Measurements from ENCODE around the gene ATAD2B.
"Not testable (repeated sequence)": the region's sequence is repeated elsewhere in the genome, so short reads cannot be mapped to it uniquely, and the experiment has no call there.

ATAD2B gene

DNA sequence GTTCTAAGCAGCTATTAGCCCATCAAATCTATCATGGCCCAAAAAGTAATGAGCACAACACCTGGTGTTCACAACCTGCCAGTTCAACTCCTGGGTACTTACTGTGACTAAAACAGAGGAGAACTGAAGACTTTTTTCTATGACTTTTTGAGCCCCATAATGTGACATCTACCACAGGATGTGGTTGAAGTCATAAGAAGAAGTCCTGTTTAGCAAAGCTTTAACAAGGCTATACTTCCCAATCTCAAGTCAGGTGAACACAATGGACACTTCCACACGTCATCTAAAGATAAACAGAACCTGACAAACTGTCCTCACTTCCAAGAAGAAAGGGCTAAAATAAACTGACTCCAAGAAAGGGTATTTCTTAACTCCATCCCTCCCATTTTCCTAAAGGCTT lies 138.8 kb downstream of the ATAD2B start:
- DNase-seq (ENCODE audit: low spot score) = no peak

DNA sequence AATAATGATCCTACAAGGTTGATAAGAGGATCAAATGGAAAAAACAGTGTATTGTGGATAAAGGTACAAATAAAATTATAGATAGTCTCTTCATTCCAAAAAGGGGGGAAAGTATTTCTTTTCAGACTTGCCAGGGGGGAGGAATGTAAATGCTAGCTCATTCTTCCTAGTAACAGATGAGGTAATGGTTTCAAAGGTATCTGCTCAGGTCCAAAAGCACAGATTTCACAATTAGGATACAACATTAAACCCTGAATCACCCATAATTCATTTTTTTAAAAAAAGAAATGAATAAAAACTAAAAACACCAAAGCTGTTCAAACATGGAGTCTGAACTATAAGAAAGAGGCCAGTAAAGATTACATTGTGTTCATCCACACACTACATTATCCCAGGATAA lies 142.0 kb downstream of the ATAD2B start:
- DNase-seq (ENCODE audit: low spot score) = no peak

DNA sequence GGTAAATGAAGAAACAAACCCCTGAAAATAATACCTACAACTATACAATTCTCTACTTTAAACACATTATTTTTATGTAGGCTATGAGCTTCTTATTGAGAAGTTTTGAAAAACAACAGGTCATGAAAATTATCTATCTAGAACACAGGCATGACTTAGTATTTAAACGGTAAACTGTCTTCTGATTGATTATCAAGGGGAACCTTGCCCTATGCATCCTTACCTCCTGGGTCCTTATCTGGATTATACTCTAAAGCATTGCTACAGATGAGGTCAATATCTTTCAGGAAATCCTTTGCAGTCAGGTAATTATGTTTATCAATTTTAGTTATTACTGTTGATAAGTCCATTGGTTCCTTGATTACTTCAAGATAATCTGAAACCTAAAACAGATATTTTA lies 144.3 kb downstream of the ATAD2B start:
- DNase-seq (ENCODE audit: low spot score) = no peak

DNA sequence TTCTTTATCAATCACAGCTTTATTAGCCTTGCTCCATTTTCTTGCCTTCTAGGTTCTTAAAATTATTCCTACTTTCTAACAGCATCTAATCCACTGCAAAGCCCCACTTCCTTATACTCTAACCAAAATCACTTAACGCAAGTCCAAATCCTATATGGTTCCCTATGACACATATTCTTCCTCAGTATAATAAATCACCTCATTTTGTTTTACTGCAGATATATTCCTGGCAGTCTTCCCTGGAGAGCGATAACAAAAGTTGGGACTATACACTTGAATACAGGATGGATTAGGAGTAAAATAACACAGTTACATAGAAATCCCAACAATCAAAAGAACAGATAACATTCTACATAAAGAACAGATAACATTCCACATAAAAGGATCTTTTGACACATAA lies 144.8 kb downstream of the ATAD2B start:
- no peak for DNase-seq (ENCODE audit: low spot score)

DNA sequence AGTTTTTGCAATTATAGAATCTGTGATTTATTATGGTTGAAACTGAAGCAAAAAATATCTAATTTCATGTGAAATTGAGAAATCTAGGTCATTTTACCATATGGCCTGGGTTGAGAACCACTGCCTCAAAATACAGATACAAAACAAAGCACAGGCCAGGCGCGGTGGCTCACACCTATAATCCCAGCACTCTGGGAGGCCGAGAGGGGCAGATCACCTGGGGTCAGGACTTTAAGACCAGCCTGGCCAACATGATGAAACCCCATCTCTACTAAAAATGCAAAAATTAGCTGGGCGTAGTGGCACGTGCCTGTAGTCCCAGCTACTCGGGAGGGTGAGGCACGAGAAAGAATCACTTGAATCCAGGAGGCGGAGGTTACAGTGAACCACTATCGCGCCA lies 146.5 kb downstream of the ATAD2B start:
- not testable (repeated sequence) for DNase-seq (ENCODE audit: low spot score)

DNA sequence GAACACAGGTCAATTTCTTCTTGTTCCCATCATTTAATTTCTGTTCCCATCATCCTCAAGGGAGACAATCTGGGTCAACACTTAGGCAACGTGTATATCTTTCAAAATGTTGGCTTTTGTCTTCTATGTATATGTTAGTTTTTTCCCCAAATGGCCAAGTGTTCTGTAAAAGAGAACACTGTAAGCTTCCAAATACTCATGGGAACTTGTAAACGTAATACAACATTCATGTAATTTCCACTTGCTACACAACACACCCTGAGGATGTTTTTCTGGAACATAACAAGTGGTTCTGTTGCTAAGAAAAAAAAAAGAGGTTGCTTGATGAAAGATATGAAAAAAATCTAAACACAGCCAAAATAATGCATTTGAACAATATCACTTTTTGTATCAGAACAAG lies 149.1 kb downstream of the ATAD2B start:
- DNase-seq (ENCODE audit: low spot score) = no peak

DNA sequence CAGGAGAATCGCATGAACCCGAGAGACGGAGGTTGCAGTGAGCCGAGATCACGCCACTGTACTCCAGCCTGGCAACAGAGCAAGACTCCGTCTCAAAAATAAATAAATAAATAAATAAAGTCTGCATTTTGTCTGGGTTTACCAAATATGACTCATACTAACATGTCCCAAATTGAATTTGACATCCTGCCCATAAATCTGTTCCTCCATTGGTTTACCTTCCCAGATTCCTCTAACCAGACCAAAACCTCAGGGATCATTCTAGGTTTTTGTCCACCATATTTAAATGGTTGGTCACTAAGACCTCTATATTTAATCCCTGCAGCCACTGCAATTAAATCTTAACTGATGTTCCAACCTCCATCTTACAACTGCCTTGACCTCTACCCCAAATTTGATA lies 150.9 kb downstream of the ATAD2B start:
- no peak for DNase-seq (ENCODE audit: low spot score)

DNA sequence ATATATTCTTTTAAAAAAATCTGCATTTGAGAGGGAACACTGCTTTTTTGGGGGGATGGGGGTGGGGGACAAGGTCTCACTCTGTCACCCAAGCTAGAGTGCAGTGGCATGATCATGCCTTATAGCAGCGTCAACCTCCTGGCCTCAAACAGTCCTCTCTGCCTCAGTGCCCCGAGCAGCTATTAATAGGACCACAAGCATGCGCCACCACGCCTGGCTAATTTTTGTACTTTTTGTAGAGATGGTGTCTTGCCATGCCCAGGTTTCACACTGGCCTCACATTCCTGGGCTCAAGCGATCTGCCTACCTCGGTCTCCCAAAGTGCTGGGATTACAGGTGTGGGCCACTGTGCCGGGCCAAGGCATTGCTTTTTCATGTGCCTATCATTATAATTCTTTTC lies 154.2 kb downstream of the ATAD2B start:
- no peak for DNase-seq (ENCODE audit: low spot score)

DNA sequence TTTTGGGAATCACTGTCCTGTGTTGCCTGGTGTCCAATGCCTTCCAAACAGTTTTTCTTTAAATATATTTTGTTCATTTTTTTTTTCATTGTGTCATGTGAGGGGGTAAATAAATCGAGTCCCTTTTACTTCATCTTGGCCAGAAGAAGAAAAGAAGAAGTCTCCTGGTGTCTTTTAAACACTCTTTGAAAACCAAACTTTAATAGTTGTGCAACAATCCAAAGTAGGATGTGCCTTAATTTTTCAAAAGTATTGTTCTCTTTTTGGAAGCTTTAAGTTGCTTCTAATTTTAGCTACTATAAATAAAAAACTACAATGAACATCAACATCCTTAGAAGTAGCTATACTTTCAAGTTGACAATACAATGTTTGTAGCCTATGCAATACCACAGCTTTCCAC lies 154.9 kb downstream of the ATAD2B start:
- DNase-seq (ENCODE audit: low spot score) = no peak

DNA sequence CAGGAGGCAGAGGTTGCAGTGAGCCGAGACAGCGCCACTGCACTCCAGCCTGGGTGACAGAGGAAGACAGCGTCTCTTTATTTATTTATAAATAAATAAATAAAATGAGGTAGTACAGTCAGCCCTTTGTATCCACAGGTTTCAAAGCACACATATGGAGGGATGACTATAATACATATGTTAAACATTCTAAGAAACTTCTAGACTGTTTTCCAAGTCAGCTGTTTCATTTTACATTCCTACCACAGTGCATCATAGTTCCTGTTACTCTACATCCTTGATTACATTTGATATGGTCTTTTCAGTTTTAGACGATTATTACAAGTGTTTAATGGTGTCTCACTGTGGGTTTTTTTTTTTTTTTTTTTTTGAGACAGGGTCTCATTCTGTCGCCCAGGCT lies 157.6 kb downstream of the ATAD2B start:
- no peak for DNase-seq (ENCODE audit: low spot score)

DNA sequence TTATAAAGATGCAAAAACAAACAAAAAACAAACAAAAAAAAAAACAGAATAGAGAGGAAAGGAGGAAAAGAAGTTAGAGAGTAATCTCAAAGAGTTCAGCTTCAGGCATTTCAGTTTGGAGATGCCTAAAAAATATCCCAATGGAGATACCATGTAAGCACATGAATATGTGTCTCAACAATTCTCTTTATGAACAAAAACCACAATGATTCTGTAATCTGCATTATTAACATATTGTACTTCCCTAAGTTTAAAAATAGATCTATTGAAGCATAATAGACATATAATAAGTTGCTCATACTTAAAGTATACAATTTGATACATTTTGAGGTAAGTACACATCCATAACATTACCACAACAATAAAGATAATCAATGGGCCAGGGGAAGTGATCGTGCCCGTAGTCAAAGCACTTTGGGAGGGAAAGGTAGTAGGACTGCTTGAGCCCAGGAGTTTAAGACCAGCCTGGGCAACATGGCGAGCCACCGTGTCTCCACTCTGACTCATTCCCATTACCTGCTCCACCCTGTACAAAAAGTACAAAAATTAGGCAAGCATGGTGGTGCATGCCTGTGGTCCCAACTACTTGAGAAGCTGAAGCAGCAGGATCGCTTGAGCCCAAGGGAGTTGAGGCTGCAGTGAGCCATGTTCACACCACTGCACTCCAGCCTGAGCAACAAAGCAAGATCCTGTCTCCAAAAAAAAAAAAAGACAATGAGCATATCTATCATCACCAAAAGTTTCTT lies 158.9 kb downstream of the ATAD2B start:
- DNase-seq (ENCODE audit: low spot score) = no peak

DNA sequence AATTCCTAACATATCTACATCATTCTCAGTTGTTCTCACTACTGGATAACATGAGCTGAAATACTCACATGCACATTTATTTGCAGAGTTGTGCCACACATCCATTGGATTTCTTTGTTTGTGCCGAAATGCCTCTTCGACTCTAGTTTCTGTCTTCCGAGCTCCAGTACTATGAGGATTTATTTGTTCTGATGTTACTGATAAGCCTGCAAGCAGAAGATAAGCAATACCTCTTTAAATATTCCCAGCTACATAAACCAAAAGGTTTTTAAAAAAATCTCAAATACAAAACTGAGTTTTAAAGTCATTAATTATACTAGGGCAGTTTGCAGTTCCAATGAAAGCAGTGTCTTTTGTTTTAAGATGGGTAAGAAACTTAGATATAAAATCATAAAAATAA lies 164.8 kb downstream of the ATAD2B start:
- DNase-seq (ENCODE audit: low spot score) = no peak

DNA sequence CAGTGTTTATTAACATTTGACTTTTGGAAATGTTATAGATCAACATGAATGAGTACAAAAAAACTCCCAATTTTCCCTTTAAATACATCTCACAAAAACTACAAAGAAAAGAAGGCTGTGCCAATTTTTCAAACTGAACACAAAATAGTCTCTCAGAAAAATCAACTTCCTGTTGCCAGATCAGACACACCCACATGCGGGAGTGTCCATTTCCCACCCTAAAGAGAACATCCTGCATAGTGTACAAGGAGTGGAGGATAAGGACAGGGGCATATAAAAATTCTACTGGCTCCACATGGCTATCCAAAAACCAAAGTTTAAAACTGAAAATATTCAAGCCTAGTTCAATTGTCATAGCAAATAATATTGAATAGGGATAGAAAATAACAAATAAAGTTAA lies 165.3 kb downstream of the ATAD2B start:
- no peak for DNase-seq (ENCODE audit: low spot score)

DNA sequence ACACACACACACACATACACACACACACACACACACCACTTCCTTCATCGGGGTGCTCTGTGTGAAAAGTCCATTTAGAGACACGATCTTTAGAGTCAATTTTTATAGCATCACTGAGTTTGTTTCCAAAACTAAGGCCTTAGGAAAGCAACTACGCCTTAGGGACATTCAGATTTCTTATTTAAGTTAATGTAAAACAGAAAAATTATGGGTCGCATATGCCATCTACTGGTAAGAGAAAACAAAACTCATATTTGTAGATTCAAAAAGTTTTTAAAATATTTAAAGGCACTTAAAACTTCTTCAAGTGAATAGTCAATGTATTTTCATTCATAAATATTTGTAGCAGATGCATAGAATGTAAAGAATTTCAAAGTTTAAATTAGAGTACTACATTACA lies 166.2 kb downstream of the ATAD2B start:
- DNase-seq (ENCODE audit: low spot score) = no peak

DNA sequence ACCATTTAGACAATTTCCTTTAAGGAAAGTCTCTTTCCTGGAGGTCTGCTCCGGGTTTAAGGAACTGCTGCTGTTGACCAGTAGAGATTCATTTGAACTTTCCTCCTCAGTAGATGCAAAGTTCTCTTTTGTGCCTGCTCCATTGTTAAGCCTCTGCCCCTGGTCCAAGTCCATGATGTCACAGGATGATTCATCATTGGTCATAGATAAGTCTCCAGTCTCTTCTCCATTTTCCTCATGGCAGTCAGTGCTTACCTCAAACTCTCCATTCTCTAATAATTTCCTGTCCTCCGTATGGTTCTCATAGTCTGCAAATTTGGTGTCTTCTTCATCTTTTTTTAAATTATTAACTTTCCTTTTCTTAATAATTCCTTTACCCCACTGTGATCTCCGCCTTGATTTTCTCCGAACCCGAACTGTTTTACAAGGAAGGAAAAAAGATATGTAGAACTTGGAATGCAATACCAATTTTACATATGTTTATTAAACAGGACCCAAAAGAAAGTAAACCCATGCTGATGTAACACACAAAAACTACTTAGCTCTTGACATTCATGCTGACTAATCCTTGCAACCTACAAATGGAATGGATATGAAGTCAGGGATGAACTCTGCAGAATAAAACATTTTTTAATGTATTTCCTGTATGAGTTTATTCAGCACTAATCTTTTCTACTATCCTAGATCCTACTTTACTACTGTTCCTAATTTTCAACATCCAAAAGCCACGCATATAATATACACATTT lies 169.1 kb downstream of the ATAD2B start:
- DNase-seq (ENCODE audit: low spot score) = no peak

DNA sequence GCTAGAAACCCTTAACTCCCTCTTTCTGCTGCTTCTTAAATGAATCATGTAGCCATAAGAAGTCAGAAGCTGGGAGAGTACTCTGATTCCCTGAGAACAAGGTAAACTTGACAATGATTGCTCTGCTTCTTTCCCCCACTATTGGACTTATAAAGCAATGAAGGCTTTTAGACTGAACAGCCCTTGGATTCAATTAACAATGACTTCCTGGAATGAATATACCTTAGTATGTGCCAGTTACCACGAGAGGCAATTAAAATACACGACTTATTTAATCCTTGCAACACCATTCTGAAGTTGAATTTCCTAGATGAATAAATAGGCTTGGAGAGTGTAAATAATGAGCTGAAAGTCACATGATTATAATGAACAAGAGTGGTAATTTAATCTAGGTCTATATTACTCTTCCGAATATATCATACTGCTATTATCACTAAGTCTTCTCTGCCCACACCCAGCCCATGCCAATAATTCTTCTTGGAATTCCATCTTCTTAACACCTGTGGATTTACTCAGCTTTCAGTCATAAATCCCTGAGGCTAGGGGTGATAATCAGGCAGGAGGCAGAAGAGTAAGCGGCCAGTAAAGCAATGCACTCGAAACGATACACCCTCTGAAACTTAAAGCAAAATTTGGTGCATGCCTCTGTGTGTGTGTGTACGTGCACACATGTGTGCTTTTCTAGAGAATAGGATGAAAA lies 170.2 kb downstream of the ATAD2B start:
- DNase-seq (ENCODE audit: low spot score) = no peak

DNA sequence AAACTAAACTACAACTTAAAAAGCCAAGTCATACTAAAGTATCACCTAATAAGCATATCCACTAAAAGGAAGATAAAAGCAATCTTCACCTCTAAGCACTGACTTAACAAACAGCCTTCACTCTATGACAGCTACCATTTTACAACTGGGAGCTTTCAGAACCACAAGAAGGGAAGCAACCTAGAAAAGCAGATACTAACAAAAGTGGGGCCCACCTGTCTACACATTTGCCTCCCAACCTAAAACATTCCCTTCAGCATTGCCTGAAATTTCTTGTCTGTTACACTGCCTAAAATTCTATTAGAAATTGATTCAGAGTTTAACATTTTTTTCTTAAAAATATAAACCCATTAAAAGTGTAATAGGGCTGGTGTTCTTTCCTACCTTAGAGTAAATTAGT lies 172.0 kb downstream of the ATAD2B start:
- no peak for DNase-seq (ENCODE audit: low spot score)

DNA sequence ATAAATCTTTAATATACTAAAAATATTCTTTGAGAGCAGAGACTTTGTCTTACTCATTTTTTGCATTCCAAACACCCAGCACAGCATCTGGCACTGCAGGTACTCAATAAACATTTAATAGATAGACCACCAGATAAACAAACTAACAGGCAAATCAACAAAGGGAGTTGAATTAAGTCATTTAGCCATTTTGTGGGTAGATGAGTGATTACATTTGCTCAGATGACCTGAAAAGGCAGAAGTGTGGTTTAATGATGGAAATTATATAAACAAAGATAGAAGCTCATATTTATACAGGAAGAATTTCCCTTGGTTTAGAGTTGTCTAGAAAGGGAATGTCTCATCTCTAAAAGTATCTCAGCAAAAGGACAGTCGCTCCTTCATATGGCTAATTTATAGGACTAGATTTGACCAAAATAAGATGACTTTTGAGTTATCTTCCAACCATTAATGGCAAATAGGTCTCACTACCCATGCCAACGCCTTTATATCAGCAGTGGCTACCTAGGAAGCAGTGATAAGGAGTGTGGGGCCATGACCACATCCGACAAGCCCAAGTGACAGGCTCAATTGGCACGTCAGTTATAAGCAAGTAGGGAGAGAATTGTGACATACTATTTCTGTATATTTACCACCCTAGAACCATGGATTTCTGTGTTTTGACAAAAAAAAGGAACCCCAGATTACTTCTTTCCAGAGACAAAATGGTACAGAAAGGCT lies 173.5 kb downstream of the ATAD2B start:
- no peak for DNase-seq (ENCODE audit: low spot score)

DNA sequence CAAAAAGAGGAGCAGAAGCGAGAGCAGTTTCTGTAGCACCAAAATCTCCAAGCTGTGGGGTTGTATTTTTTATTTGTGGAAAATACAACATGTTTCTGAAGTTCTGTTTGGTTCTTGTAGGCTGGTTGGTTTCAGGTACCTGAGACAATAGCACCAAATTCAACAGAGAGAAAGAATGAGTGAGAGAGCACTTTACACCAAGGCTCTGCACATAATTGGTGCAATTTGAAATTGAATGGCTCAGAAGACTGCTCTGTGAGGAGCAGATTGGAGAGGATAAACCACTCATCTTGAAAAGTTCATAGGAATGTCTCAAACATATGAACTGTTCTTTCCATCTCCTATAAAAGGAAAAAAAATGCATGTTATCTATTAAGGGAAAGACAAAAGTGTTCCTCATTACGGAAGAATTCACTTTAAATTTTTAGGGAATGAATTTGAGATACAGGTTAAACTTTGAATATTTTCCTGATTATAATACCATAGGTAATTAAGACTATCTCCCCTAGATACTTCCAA lies 175.1 kb downstream of the ATAD2B start:
- no peak for DNase-seq (ENCODE audit: low spot score)

DNA sequence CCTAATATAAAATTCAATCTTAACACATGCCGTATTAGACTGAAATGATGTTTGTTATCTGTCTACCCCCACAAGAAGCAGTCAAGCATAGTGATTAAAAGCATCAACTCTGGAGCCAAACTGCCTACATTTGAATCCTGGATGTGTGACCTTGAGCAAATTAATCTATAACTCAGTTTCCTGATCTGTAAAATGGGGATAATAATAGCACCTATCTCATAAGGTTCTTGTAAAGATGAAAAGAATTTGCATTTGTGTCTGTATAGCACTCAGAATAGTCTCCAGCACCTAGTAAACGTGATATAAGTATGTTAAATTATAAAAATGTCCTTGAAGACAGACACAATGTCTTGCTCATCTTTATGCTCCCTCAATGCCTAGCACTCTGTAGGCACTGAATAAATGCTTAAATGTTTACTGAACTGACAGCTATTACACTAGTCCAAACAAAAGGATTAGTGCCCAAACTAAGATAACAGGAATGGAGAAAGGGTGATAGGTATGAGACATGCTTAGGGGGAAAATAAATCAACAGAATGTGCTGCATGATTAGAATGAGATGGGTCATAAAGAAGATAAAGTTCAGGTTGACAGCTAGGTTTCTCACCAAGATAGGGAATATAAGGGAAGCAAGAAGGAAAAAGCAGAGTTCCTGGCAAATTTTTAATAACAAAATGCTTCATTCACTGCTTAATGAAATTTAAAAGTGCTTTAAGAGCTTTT lies 180.6 kb downstream of the ATAD2B start:
- no peak for DNase-seq (ENCODE audit: low spot score)

DNA sequence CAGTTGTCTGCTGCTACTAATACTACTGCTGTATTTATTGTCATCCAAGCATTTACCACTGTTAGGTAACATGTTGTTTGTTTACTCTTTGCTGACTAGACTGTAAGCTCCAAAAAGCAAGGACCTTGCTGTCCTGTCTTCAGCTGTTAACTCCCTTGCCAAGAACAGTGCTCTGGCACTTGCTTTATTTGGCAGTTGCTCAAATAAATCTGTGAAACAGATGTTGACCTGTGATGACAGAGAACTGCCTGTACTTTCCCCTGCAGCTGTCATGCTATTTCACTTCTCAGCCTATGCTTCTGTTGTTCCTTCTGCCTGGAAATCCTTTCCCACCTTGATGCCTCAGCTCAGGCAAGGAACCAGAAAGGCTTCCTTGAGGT lies 181.2 kb downstream of the ATAD2B start:
- no peak for DNase-seq (ENCODE audit: low spot score)
